MCF 10A (cell line): ENCODE data around the gene ANO2. TPM values are rescaled to one million over a fixed set of nuclear protein-coding genes. Genes with fewer than 3 reads are reported as not detected.

Source experiments
- BruUV-seq: library from RNA; stranded (reverse); fragments of 400-500 nt; replicated peaks from 2 replicates; lab custom pipeline; 2021; lab: Mats Ljungman, UMichigan
- CTCF ChIA-PET: fragments of 300-600 bp; sonication (Branson Sonifier 250); formaldehyde crosslinking; extraction: SDS; loops from one replicate; lab custom pipeline; 2021; ENCODE audit warnings: antibody characterized with exemption, inconsistent platforms; lab: Yijun Ruan, JAX
- POLR2A ChIA-PET: fragments of 300-600, 350-650 bp; sonication (Branson Sonifier 250); formaldehyde crosslinking; extraction: SDS; loops from one replicate; lab custom pipeline; 2020; ENCODE audit warnings: antibody characterized with exemption, inconsistent platforms; lab: Yijun Ruan, JAX
- DNase-seq: peaks from one replicate; pipeline ENCODE4 v3.0.0-alpha.2; 2018; ENCODE audit not compliant: unreplicated experiment
- H3K27ac Mint-ChIP-seq: one replicate; pipeline ENCODE4 v1.8.0; 2022; ENCODE audit warnings: mild to moderate bottlenecking, low read depth, mixed read lengths; ENCODE audit not compliant: unreplicated experiment
- H3K27me3 Mint-ChIP-seq: one replicate; pipeline ENCODE4 v1.8.0; 2022; ENCODE audit warnings: mixed read lengths; ENCODE audit not compliant: insufficient read depth, unreplicated experiment
- H3K36me3 Mint-ChIP-seq: one replicate; pipeline ENCODE4 v1.8.0; 2022; ENCODE audit warnings: mild to moderate bottlenecking, moderate library complexity, mixed read lengths; ENCODE audit not compliant: insufficient read depth, unreplicated experiment
- H3K4me1 Mint-ChIP-seq: one replicate; pipeline ENCODE4 v1.8.0; 2022; ENCODE audit warnings: mixed read lengths; ENCODE audit not compliant: insufficient read depth, unreplicated experiment
- H3K4me3 Mint-ChIP-seq: one replicate; pipeline ENCODE4 v1.8.0; 2022; ENCODE audit warnings: mild to moderate bottlenecking, moderate library complexity, mixed read lengths; ENCODE audit not compliant: unreplicated experiment
- H3K9me3 Mint-ChIP-seq: one replicate; pipeline ENCODE4 v1.8.0; 2022; ENCODE audit warnings: mixed read lengths; ENCODE audit not compliant: unreplicated experiment
- CTCF ChIP-seq: fragments of 200-600 bp; IDR thresholded peaks from one replicate; pipeline ENCODE4 v1.8.0; 2022; ENCODE audit warnings: antibody characterized with exemption, mild to moderate bottlenecking; ENCODE audit not compliant: unreplicated experiment
- intact Hi-C: fragments of 100-400 bp; cut with micrococcal nuclease; formaldehyde crosslinking; loops from 2 replicates; pipeline ENCODE4 v1.14.1; 2022
- total RNA-seq: library from RNA; stranded (reverse); gene quantifications from 2 replicates; pipeline ENCODE4 v1.2.3, GENCODE V29; 2022

The ANO2 gene
- total RNA-seq, 1 experiment from 2014 or later, result not detected

GRCh38 chr12:5900533-5901205 is 44.4 kb downstream of the ANO2 start:
- no TSS peak for BruUV-seq
- no peak overlapping the region for H3K27ac Mint-ChIP-seq
- H3K9me3 Mint-ChIP-seq, result peaks cover 24% of the 10 kb centered on the region
- DNase-seq, result no peak
- H3K4me1 Mint-ChIP-seq, result no peaks in the 10 kb centered on the region
- intact Hi-C loops, result no loop called here
- H3K36me3 Mint-ChIP-seq, result no peaks in the 10 kb centered on the region
- H3K4me3 Mint-ChIP-seq, result no peak overlapping the region
- no peak for TF ChIP-seq CTCF
- ChIA-PET POLR2A (no interaction called here), CTCF (no interaction called here)
- H3K27me3 Mint-ChIP-seq, result no peaks in the 10 kb centered on the region

GRCh38 chr12:5900076-5900475 is 45.0 kb downstream of the ANO2 start:
- H3K27ac Mint-ChIP-seq, result no peak overlapping the region
- H3K36me3 Mint-ChIP-seq, result no peaks in the 10 kb centered on the region
- ChIA-PET CTCF (interaction anchor here (0.6 to 0.7 kb wide), 2 partner anchors 9 to 1362 kb away, joined by 3 read pairs; a partner anchor contains a TSS), POLR2A (no interaction called here)
- no peak for DNase-seq
- no peaks in the 10 kb centered on the region for H3K27me3 Mint-ChIP-seq
- H3K9me3 Mint-ChIP-seq, result peaks cover 24% of the 10 kb centered on the region
- TF ChIP-seq CTCF, result no peak
- H3K4me1 Mint-ChIP-seq, result no peaks in the 10 kb centered on the region
- no TSS peak for BruUV-seq
- no peak overlapping the region for H3K4me3 Mint-ChIP-seq
- intact Hi-C loops, result no loop called here

GRCh38 chr12:5899675-5900074 is 45.4 kb downstream of the ANO2 start:
- BruUV-seq, result no TSS peak
- no peak for TF ChIP-seq CTCF
- Mint-ChIP-seq H3K4me3 (no peak overlapping the region), H3K36me3 (no peaks in the 10 kb centered on the region), H3K27me3 (no peaks in the 10 kb centered on the region), H3K9me3 (peaks cover 24% of the 10 kb centered on the region), H3K27ac (no peak overlapping the region), H3K4me1 (no peaks in the 10 kb centered on the region)
- CTCF ChIA-PET, result interaction anchor here (0.6 to 0.7 kb wide), 2 partner anchors 10 to 1361 kb away, joined by 3 read pairs; a partner anchor contains a TSS
- intact Hi-C loops, result no loop called here
- POLR2A ChIA-PET, result no interaction called here
- DNase-seq, result no peak

GRCh38 chr12:5898874-5899273 is 46.2 kb downstream of the ANO2 start:
- Mint-ChIP-seq H3K36me3 (no peaks in the 10 kb centered on the region), H3K27me3 (no peaks in the 10 kb centered on the region), H3K9me3 (peaks cover 24% of the 10 kb centered on the region), H3K4me1 (no peaks in the 10 kb centered on the region), H3K4me3 (no peak overlapping the region), H3K27ac (no peak overlapping the region)
- POLR2A ChIA-PET, result no interaction called here
- BruUV-seq, result no TSS peak
- intact Hi-C loops, result no loop called here
- DNase-seq, result peak; percentile 4
- CTCF ChIA-PET, result no interaction called here
- no peak for TF ChIP-seq CTCF
